CD4-positive, alpha-beta T cell treated with Interleukin-17A for 1 hour (primary cell): ENCODE data around the gene CLIC3.
A peak's percentile ranks its signal among the peaks of the same experiment; 100 is the strongest.

Experiments
- DNase-seq: peaks from one replicate; pipeline ENCODE4 v3.0.0-alpha.2; 2020

The CLIC3 gene

GRCh38 chr9:136997830-136998234 lies 1.5 kb upstream of the CLIC3 start:
- DNase-seq, result peak; percentile 65

- DNase-seq, result no peak
These were observed 1.0 kb upstream of the CLIC3 start for GRCh38 chr9:136997371-136997770.

- DNase-seq, result no peak
These were observed 526 bp downstream of the CLIC3 start for GRCh38 chr9:136995772-136996311.

- DNase-seq, result no peak
These were observed 1.0 kb downstream of the CLIC3 start for GRCh38 chr9:136995362-136995761.

GRCh38 chr9:136994888-136995230 lies 1.5 kb downstream of the CLIC3 start:
- DNase-seq, result no peak

- no peak for DNase-seq
These were observed 2.0 kb downstream of the CLIC3 start for GRCh38 chr9:136994180-136994887.

GRCh38 chr9:136992819-136993369 lies 3.5 kb downstream of the CLIC3 start:
- DNase-seq, result no peak

GRCh38 chr9:136991993-136992818 lies 4.2 kb downstream of the CLIC3 start, which contains the start of gene PAXX:
Gene PAXX (plus strand): TSS chr9:136992422. CDS start chr9:136992444, 22 bp downstream.
- peak; percentile 94 for DNase-seq

GRCh38 chr9:136990242-136990911 lies 6.0 kb downstream of the CLIC3 start:
- DNase-seq, result no peak

- DNase-seq, result no peak
These were observed 7.5 kb downstream of the CLIC3 start for GRCh38 chr9:136988872-136989271.

GRCh38 chr9:136985853-136986252 lies 10.5 kb downstream of the CLIC3 start:
- DNase-seq, result no peak

- DNase-seq, result no peak
These were observed 11.3 kb downstream of the CLIC3 start for GRCh38 chr9:136985027-136985602.

GRCh38 chr9:136984464-136985026 lies 11.8 kb downstream of the CLIC3 start:
- no peak for DNase-seq

GRCh38 chr9:136983656-136984314 lies 12.6 kb downstream of the CLIC3 start:
- DNase-seq, result no peak

GRCh38 chr9:136983167-136983566 lies 13.2 kb downstream of the CLIC3 start:
- no peak for DNase-seq

GRCh38 chr9:136982232-136983051 lies 13.9 kb downstream of the CLIC3 start, which contains the start of gene LCNL1:
Gene LCNL1 (plus strand): TSS chr9:136982993. CDS start chr9:136983587, 594 bp downstream.
- no peak for DNase-seq

- no peak for DNase-seq
These were observed 14.7 kb downstream of the CLIC3 start for GRCh38 chr9:136981588-136982231.

GRCh38 chr9:136980669-136981478 lies 15.5 kb downstream of the CLIC3 start:
- no peak for DNase-seq
